Keratinocyte (primary cell): ENCODE measurements around the gene ZNF486. TPM values are rescaled to one million over a fixed set of nuclear protein-coding genes. Genes with fewer than 3 reads are reported as not detected.
"Not testable (repeated sequence)": the region's sequence is repeated elsewhere in the genome, so short reads cannot be mapped to it uniquely, and the experiment has no call there.

Source experiments
- DNase-seq: peaks from one replicate; pipeline ENCODE4 v3.0.0-alpha.2; 2011; ENCODE audit warnings: low read depth, missing footprints, low spot score
- FAIRE-seq: peaks from 2 replicates; lab custom pipeline; 2011; peaks lifted over from hg19 to GRCh38; lab: Jason Lieb, UNC
- H2AFZ ChIP-seq: 2 replicates; pipeline ENCODE4 v1.6.0; 2012; ENCODE audit warnings: low read length, control low read depth, inconsistent platforms; ENCODE audit not compliant: control insufficient read depth
- H3K27ac ChIP-seq: 2 replicates; pipeline ENCODE4 v1.5.1; 2011; ENCODE audit warnings: low read length; ENCODE audit not compliant: control insufficient read depth, insufficient read depth
- H3K27me3 ChIP-seq: 3 replicates; pipeline ENCODE4 v1.6.0; 2011; ENCODE audit warnings: low read length; ENCODE audit not compliant: control insufficient read depth, insufficient read depth; ENCODE audit errors: extremely low read depth
- H3K36me3 ChIP-seq, 2 experiments: 2 replicates in 1 of 2; 3 replicates in 1 of 2; pipeline ENCODE4 v1.5.1; 2011; ENCODE audit warnings: low read length in 2 of 2, mild to moderate bottlenecking in 1 of 2; ENCODE audit not compliant: control insufficient read depth in 2 of 2, insufficient read depth in 2 of 2; ENCODE audit errors: extremely low read depth in 1 of 2
- H3K4me1 ChIP-seq: 3 replicates; pipeline ENCODE4 v1.5.1; 2011; ENCODE audit warnings: low read length; ENCODE audit not compliant: control insufficient read depth, insufficient read depth; ENCODE audit errors: extremely low read depth
- H3K4me2 ChIP-seq: 3 replicates; pipeline ENCODE4 v1.6.0; 2011; ENCODE audit warnings: low read depth, low read length; ENCODE audit not compliant: control insufficient read depth, insufficient read depth; ENCODE audit errors: extremely low read depth
- H3K4me3 ChIP-seq, 3 experiments: fragments of 200-600 bp in 1 of 3; sonication (generic) in 1 of 3; 2 replicates in 2 of 3; 3 replicates in 1 of 3; pipeline ENCODE4 v1.5.1; 2011 to 2016; ENCODE audit warnings: low read length in 3 of 3, mild to moderate bottlenecking in 3 of 3, control low read depth in 2 of 3, inconsistent platforms in 1 of 3, low read depth in 1 of 3, mixed read lengths in 1 of 3, mixed run types in 1 of 3, moderate library complexity in 1 of 3; ENCODE audit not compliant: control insufficient read depth in 2 of 3, insufficient read depth in 2 of 3; ENCODE audit errors: extremely low read depth in 1 of 3
- H3K79me2 ChIP-seq: 2 replicates; pipeline ENCODE4 v1.6.0; 2012; ENCODE audit warnings: low read length; ENCODE audit not compliant: control insufficient read depth, insufficient read depth
- H3K9ac ChIP-seq: 3 replicates; pipeline ENCODE4 v1.6.0; 2011; ENCODE audit warnings: low read length; ENCODE audit not compliant: control insufficient read depth, insufficient read depth; ENCODE audit errors: extremely low read depth
- H3K9me1 ChIP-seq: 3 replicates; pipeline ENCODE4 v1.6.0; 2011; ENCODE audit warnings: low read length; ENCODE audit not compliant: control insufficient read depth, insufficient read depth; ENCODE audit errors: extremely low read depth
- H3K9me3 ChIP-seq: 2 replicates; pipeline ENCODE4 v1.5.1; 2012; ENCODE audit warnings: low read depth, low read length; ENCODE audit not compliant: control insufficient read depth
- H4K20me1 ChIP-seq: 3 replicates; pipeline ENCODE4 v1.6.0; 2011; ENCODE audit warnings: low read length; ENCODE audit not compliant: control insufficient read depth, insufficient read depth; ENCODE audit errors: extremely low read depth
- CTCF ChIP-seq, 3 experiments: IDR thresholded peaks in 1 of 3; conservative IDR thresholded peaks in 1 of 3; optimal IDR thresholded peaks in 1 of 3; 2 replicates in 2 of 3; 3 replicates in 1 of 3; pipeline versions ENCODE3 to v1.5.1; 2011; ENCODE audit warnings: low read length in 3 of 3, mild to moderate bottlenecking in 3 of 3, moderate library complexity in 2 of 3, control low read depth in 1 of 3, inconsistent platforms in 1 of 3; ENCODE audit not compliant: insufficient read depth in 2 of 3; ENCODE audit errors: extremely low read depth in 1 of 3
- EZH2 ChIP-seq: IDR thresholded peaks from one replicate; pipeline ENCODE4 v1.6.1; 2012; ENCODE audit warnings: inconsistent platforms, mild to moderate bottlenecking, low read length, moderate library complexity
- dilution Hi-C: fragments of 300-500 bp; cut with MboI; formaldehyde crosslinking; loops from one replicate; pipeline ENCODE4 v1.7.0; 2020; ENCODE audit warnings: low sequenced_read_pairs; ENCODE audit not compliant: extremely low pct_ligation_motif_present
- polyA plus RNA-seq, 5 experiments: library from polyadenylated mRNA; depleted of rRNA in 3 of 5; stranded (reverse) in 3 of 5; stranded (forward) in 1 of 5; unstranded in 1 of 5; fragments of >200 nt; gene quantifications; 1 replicate in 1 of 5; 2 replicates in 3 of 5; 3 replicates in 1 of 5; pipeline versions ENCODE4 v1.2.1 to v1.2.3, GENCODE V29; 2011 to 2012; ENCODE audit warnings: missing spikeins in 2 of 5, low read depth in 1 of 5, low replicate concordance in 1 of 5

Gene ZNF486
- polyA plus RNA-seq, 1 donor (not counting 4 experiments of a cell fraction or from before 2014, with no cell fraction given), result 5.4 TPM

DNA sequence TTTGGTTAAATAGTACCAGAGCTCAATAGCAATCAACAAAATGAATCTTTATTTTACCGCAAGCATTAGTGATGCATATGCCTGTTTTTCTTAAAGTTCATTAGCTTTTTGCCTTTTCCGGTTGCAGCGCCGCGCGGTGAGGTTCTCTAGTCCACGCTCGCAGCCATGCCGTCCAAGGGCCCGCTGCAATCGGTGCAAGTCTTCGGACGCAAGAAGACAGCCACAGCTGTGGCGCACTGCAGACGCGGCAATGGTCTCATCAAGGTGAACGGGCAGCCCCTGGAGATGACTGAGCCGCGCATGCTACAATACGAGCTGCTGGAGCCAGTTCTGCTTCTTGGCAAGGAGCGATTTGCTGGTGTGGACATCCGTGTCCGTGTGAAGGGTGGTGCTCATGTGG lies 42.1 kb upstream of the ZNF486 start:
- dilution Hi-C loops, result no loop called here
- no peak for FAIRE-seq
- H3K9me1 ChIP-seq, result no peaks in the 10 kb centered on the region
- no peak overlapping the region for H3K27ac ChIP-seq
- H3K36me3 ChIP-seq, result no peaks in the 10 kb centered on the region
- H3K4me1 ChIP-seq, result no peaks in the 10 kb centered on the region
- H3K4me2 ChIP-seq, result no peak overlapping the region
- DNase-seq, result no peak
- H2AFZ ChIP-seq, result no peak overlapping the region
- TF ChIP-seq EZH2 (no peak), CTCF (optimal IDR thresholded peaks at IDR 0.05 in 1 of 3, IDR thresholded peaks at IDR 0.05 in 1 of 3, conservative IDR thresholded peaks at IDR 0.05 in 1 of 3; ENCODE audit: extremely low read depth in 1 of 3, insufficient read depth in 2 of 3, low read length in 3 of 3) (no peak)
- peaks cover 13% of the 10 kb centered on the region for H3K9me3 ChIP-seq
- no peaks in the 10 kb centered on the region for H3K27me3 ChIP-seq
- no peak overlapping the region for H3K4me3 ChIP-seq
- H4K20me1 ChIP-seq, result no peaks in the 10 kb centered on the region
- no peak overlapping the region for H3K9ac ChIP-seq
- no peaks in the 10 kb centered on the region for H3K79me2 ChIP-seq

- H3K9me3 ChIP-seq, result not testable (repeated sequence)
Measured at GRCh38 chr19:20132933-20133332, 34.1 kb upstream of the ZNF486 start.

GRCh38 chr19:20137714-20138113 lies 29.3 kb upstream of the ZNF486 start:
- H4K20me1 ChIP-seq, H3K4me2 ChIP-seq, H3K27me3 ChIP-seq, H3K36me3 ChIP-seq, H3K9me3 ChIP-seq, H3K79me2 ChIP-seq, H3K4me3 ChIP-seq, dilution Hi-C loops, H3K4me1 ChIP-seq, H2AFZ ChIP-seq, H3K9ac ChIP-seq, DNase-seq, FAIRE-seq, H3K9me1 ChIP-seq, H3K27ac ChIP-seq: not testable (repeated sequence)

More at GRCh38 chr19:20132933-20133332, 34.1 kb upstream of the ZNF486 start:
- H3K79me2 ChIP-seq, DNase-seq, H2AFZ ChIP-seq, H3K9ac ChIP-seq, dilution Hi-C loops, FAIRE-seq, H3K36me3 ChIP-seq, H3K4me2 ChIP-seq, H3K9me1 ChIP-seq, H4K20me1 ChIP-seq, H3K27ac ChIP-seq, H3K4me1 ChIP-seq, H3K27me3 ChIP-seq, H3K4me3 ChIP-seq: not testable (repeated sequence)
